Keratinocyte (primary cell): ENCODE results near the gene ARHGAP19. TPM values are rescaled to one million over a fixed set of nuclear protein-coding genes. Genes with fewer than 3 reads are reported as not detected.

Experiments used
- DNase-seq: peaks from one replicate; pipeline ENCODE4 v3.0.0-alpha.2; 2011; ENCODE audit warnings: low read depth, missing footprints, low spot score
- FAIRE-seq: peaks from 2 replicates; lab custom pipeline; 2011; peaks lifted over from hg19 to GRCh38; lab: Jason Lieb, UNC
- H2AFZ ChIP-seq: 2 replicates; pipeline ENCODE4 v1.6.0; 2012; ENCODE audit warnings: low read length, control low read depth, inconsistent platforms; ENCODE audit not compliant: control insufficient read depth
- H3K27ac ChIP-seq: 2 replicates; pipeline ENCODE4 v1.5.1; 2011; ENCODE audit warnings: low read length; ENCODE audit not compliant: control insufficient read depth, insufficient read depth
- H3K27me3 ChIP-seq: 3 replicates; pipeline ENCODE4 v1.6.0; 2011; ENCODE audit warnings: low read length; ENCODE audit not compliant: control insufficient read depth, insufficient read depth; ENCODE audit errors: extremely low read depth
- H3K36me3 ChIP-seq, 2 experiments: 2 replicates in 1 of 2; 3 replicates in 1 of 2; pipeline ENCODE4 v1.5.1; 2011; ENCODE audit warnings: low read length in 2 of 2, mild to moderate bottlenecking in 1 of 2; ENCODE audit not compliant: control insufficient read depth in 2 of 2, insufficient read depth in 2 of 2; ENCODE audit errors: extremely low read depth in 1 of 2
- H3K4me1 ChIP-seq: 3 replicates; pipeline ENCODE4 v1.5.1; 2011; ENCODE audit warnings: low read length; ENCODE audit not compliant: control insufficient read depth, insufficient read depth; ENCODE audit errors: extremely low read depth
- H3K4me2 ChIP-seq: 3 replicates; pipeline ENCODE4 v1.6.0; 2011; ENCODE audit warnings: low read depth, low read length; ENCODE audit not compliant: control insufficient read depth, insufficient read depth; ENCODE audit errors: extremely low read depth
- H3K4me3 ChIP-seq, 3 experiments: fragments of 200-600 bp in 1 of 3; sonication (generic) in 1 of 3; 2 replicates in 2 of 3; 3 replicates in 1 of 3; pipeline ENCODE4 v1.5.1; 2011 to 2016; ENCODE audit warnings: low read length in 3 of 3, mild to moderate bottlenecking in 3 of 3, control low read depth in 2 of 3, inconsistent platforms in 1 of 3, low read depth in 1 of 3, mixed read lengths in 1 of 3, mixed run types in 1 of 3, moderate library complexity in 1 of 3; ENCODE audit not compliant: control insufficient read depth in 2 of 3, insufficient read depth in 2 of 3; ENCODE audit errors: extremely low read depth in 1 of 3
- H3K79me2 ChIP-seq: 2 replicates; pipeline ENCODE4 v1.6.0; 2012; ENCODE audit warnings: low read length; ENCODE audit not compliant: control insufficient read depth, insufficient read depth
- H3K9ac ChIP-seq: 3 replicates; pipeline ENCODE4 v1.6.0; 2011; ENCODE audit warnings: low read length; ENCODE audit not compliant: control insufficient read depth, insufficient read depth; ENCODE audit errors: extremely low read depth
- H3K9me1 ChIP-seq: 3 replicates; pipeline ENCODE4 v1.6.0; 2011; ENCODE audit warnings: low read length; ENCODE audit not compliant: control insufficient read depth, insufficient read depth; ENCODE audit errors: extremely low read depth
- H3K9me3 ChIP-seq: 2 replicates; pipeline ENCODE4 v1.5.1; 2012; ENCODE audit warnings: low read depth, low read length; ENCODE audit not compliant: control insufficient read depth
- H4K20me1 ChIP-seq: 3 replicates; pipeline ENCODE4 v1.6.0; 2011; ENCODE audit warnings: low read length; ENCODE audit not compliant: control insufficient read depth, insufficient read depth; ENCODE audit errors: extremely low read depth
- EZH2 ChIP-seq: IDR thresholded peaks from one replicate; pipeline ENCODE4 v1.6.1; 2012; ENCODE audit warnings: inconsistent platforms, mild to moderate bottlenecking, low read length, moderate library complexity
- dilution Hi-C: fragments of 300-500 bp; cut with MboI; formaldehyde crosslinking; loops from one replicate; pipeline ENCODE4 v1.7.0; 2020; ENCODE audit warnings: low sequenced_read_pairs; ENCODE audit not compliant: extremely low pct_ligation_motif_present
- polyA plus RNA-seq, 5 experiments: library from polyadenylated mRNA; depleted of rRNA in 3 of 5; stranded (reverse) in 3 of 5; stranded (forward) in 1 of 5; unstranded in 1 of 5; fragments of >200 nt; gene quantifications; 1 replicate in 1 of 5; 2 replicates in 3 of 5; 3 replicates in 1 of 5; pipeline versions ENCODE4 v1.2.1 to v1.2.3, GENCODE V29; 2011 to 2012; ENCODE audit warnings: missing spikeins in 2 of 5, low read depth in 1 of 5, low replicate concordance in 1 of 5
- TF ChIP-seq, protein P1 (sequence below), 3 experiments: IDR thresholded peaks in 1 of 3; conservative IDR thresholded peaks in 1 of 3; optimal IDR thresholded peaks in 1 of 3; 2 replicates in 2 of 3; 3 replicates in 1 of 3; pipeline versions ENCODE3 to v1.5.1; 2011; ENCODE audit warnings: low read length in 3 of 3, mild to moderate bottlenecking in 3 of 3, moderate library complexity in 2 of 3, control low read depth in 1 of 3, inconsistent platforms in 1 of 3; ENCODE audit not compliant: insufficient read depth in 2 of 3; ENCODE audit errors: extremely low read depth in 1 of 3

Gene ARHGAP19
- polyA plus RNA-seq, 1 donor (not counting 4 experiments of a cell fraction or from before 2014, with no cell fraction given): 7.5 TPM

GRCh38 chr10:97195706-97196222 is 96.7 kb downstream of the ARHGAP19 start:
- no peaks in the 10 kb centered on the region for H3K9me1 ChIP-seq
- dilution Hi-C loops: no loop called here
- peaks cover 29% of the 10 kb centered on the region for H3K27me3 ChIP-seq
- peak overlapping the region; percentile 33 to 67 (median 67) for H3K4me3 ChIP-seq
- H3K9me3 ChIP-seq: no peaks in the 10 kb centered on the region
- peaks cover 3% of the 10 kb centered on the region for H3K4me1 ChIP-seq
- TF ChIP-seq, protein P1, sequence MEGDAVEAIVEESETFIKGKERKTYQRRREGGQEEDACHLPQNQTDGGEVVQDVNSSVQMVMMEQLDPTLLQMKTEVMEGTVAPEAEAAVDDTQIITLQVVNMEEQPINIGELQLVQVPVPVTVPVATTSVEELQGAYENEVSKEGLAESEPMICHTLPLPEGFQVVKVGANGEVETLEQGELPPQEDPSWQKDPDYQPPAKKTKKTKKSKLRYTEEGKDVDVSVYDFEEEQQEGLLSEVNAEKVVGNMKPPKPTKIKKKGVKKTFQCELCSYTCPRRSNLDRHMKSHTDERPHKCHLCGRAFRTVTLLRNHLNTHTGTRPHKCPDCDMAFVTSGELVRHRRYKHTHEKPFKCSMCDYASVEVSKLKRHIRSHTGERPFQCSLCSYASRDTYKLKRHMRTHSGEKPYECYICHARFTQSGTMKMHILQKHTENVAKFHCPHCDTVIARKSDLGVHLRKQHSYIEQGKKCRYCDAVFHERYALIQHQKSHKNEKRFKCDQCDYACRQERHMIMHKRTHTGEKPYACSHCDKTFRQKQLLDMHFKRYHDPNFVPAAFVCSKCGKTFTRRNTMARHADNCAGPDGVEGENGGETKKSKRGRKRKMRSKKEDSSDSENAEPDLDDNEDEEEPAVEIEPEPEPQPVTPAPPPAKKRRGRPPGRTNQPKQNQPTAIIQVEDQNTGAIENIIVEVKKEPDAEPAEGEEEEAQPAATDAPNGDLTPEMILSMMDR (optimal IDR thresholded peaks at IDR 0.05 in 1 of 3, IDR thresholded peaks at IDR 0.05 in 1 of 3, conservative IDR thresholded peaks at IDR 0.05 in 1 of 3; ENCODE audit: extremely low read depth in 1 of 3, insufficient read depth in 2 of 3, low read length in 3 of 3): no peak
- TF ChIP-seq EZH2: peak; percentile 29
- H3K79me2 ChIP-seq: no peaks in the 10 kb centered on the region
- DNase-seq: no peak
- H4K20me1 ChIP-seq: no peaks in the 10 kb centered on the region
- no peak for FAIRE-seq
- peak overlapping the region; percentile 10 for H2AFZ ChIP-seq
- H3K4me2 ChIP-seq: peak overlapping the region; percentile 94
- no peak overlapping the region for H3K9ac ChIP-seq
- H3K36me3 ChIP-seq: no peaks in the 10 kb centered on the region
- no peak overlapping the region for H3K27ac ChIP-seq

- Histone ChIP-seq H3K9ac (no peak overlapping the region), H3K27me3 (peaks cover 41% of the 10 kb centered on the region), H3K79me2 (no peaks in the 10 kb centered on the region), H4K20me1 (no peaks in the 10 kb centered on the region), H3K4me3 (no peak overlapping the region), H3K9me1 (no peaks in the 10 kb centered on the region), H3K9me3 (no peaks in the 10 kb centered on the region), H3K4me1 (peaks cover 3% of the 10 kb centered on the region), H3K27ac (no peak overlapping the region), H3K4me2 (no peak overlapping the region), H2AFZ (no peak overlapping the region), H3K36me3 (no peaks in the 10 kb centered on the region)
- no peak for DNase-seq
- dilution Hi-C loops: no loop called here
- TF ChIP-seq, protein P1 (optimal IDR thresholded peaks at IDR 0.05 in 1 of 3, IDR thresholded peaks at IDR 0.05 in 1 of 3, conservative IDR thresholded peaks at IDR 0.05 in 1 of 3; ENCODE audit: extremely low read depth in 1 of 3, insufficient read depth in 2 of 3, low read length in 3 of 3): no peak
- no peak for TF ChIP-seq EZH2
- no peak for FAIRE-seq
Measured at GRCh38 chr10:97192952-97193435, 99.4 kb downstream of the ARHGAP19 start.
